Measurements from ENCODE around the gene PPP1R12C.

GRCh38 chr19:55153652-55154264, 36.3 kb upstream of the PPP1R12C start:
- TF ChIP-seq CTCF (IDR thresholded peaks at IDR 0.05) (no peak), POLR2A (IDR thresholded peaks at IDR 0.05) (no peak), EP300 (IDR thresholded peaks at IDR 0.05) (no peak)
